Activated T-helper 1 cell treated with anti-CD3 and anti-CD28 coated beads, Interleukin-12 subunit alpha, Interleukin-12 subunit beta, Interleukin-2, Interleukin-4 antibody, amounts not matched to agents 30 ng/mL and 10 ng/mL and 1 ng/mL, durations not matched to agents 14 hours and 24 hours and 36 hours (primary cell): ENCODE data around the gene ADNP. TPM values are rescaled to one million over a fixed set of nuclear protein-coding genes. Genes with fewer than 3 reads are reported as not detected.
"Not testable (repeated sequence)": the region's sequence is repeated elsewhere in the genome, so short reads cannot be mapped to it uniquely, and the experiment has no call there.

Experiments
- DNase-seq: peaks from one replicate; pipeline ENCODE4 v3.0.0; 2021; ENCODE audit warnings: low spot score
- H3K27ac Mint-ChIP-seq: one replicate; pipeline ENCODE4 v1.8.0; 2021; ENCODE audit warnings: mild to moderate bottlenecking, mixed read lengths
- H3K27me3 Mint-ChIP-seq: one replicate; pipeline ENCODE4 v1.8.0; 2022; ENCODE audit warnings: mild to moderate bottlenecking, moderate library complexity, mixed read lengths; ENCODE audit not compliant: insufficient read depth
- H3K36me3 Mint-ChIP-seq: one replicate; pipeline ENCODE4 v1.8.0; 2021; ENCODE audit warnings: low read depth, mixed read lengths
- H3K4me1 Mint-ChIP-seq: one replicate; pipeline ENCODE4 v1.8.0; 2021; ENCODE audit warnings: low read depth, mixed read lengths
- H3K4me3 Mint-ChIP-seq: one replicate; pipeline ENCODE4 v1.8.0; 2021; ENCODE audit warnings: mild to moderate bottlenecking, moderate library complexity, mixed read lengths
- H3K9me3 Mint-ChIP-seq: one replicate; pipeline ENCODE4 v1.8.0; 2021; ENCODE audit warnings: mixed read lengths
- intact Hi-C: fragments of 100-400 bp; cut with micrococcal nuclease; formaldehyde crosslinking; loops from one replicate; pipeline ENCODE4 v1.15.1; 2024
- total RNA-seq: library from RNA; stranded (reverse); gene quantifications from 2 replicates; pipeline ENCODE4 v1.2.3, GENCODE V29; 2022

Gene ADNP
- total RNA-seq, 1 donor from 2014 or later = 77.4 TPM

GRCh38 chr20:50886184-50886790 is 45.0 kb downstream of the ADNP start:
- DNase-seq = no peak
- intact Hi-C loops = no loop called here
- Mint-ChIP-seq H3K9me3 (no peaks in the 10 kb centered on the region), H3K27me3 (no peaks in the 10 kb centered on the region), H3K36me3 (peaks cover 11% of the 10 kb centered on the region), H3K27ac (no peak overlapping the region), H3K4me3 (no peak overlapping the region), H3K4me1 (no peaks in the 10 kb centered on the region)

- H3K27ac Mint-ChIP-seq = no peak overlapping the region
- peaks cover 9% of the 10 kb centered on the region for H3K36me3 Mint-ChIP-seq
- no peak overlapping the region for H3K4me3 Mint-ChIP-seq
- no peaks in the 10 kb centered on the region for H3K9me3 Mint-ChIP-seq
- no peaks in the 10 kb centered on the region for H3K4me1 Mint-ChIP-seq
- no peaks in the 10 kb centered on the region for H3K27me3 Mint-ChIP-seq
- no peak for DNase-seq
- intact Hi-C loops = no loop called here
Observed at GRCh38 chr20:50885781-50886180, 45.5 kb downstream of the ADNP start.

- no peaks in the 10 kb centered on the region for H3K4me1 Mint-ChIP-seq
- intact Hi-C loops = no loop called here
- H3K4me3 Mint-ChIP-seq = no peak overlapping the region
- H3K27me3 Mint-ChIP-seq = no peaks in the 10 kb centered on the region
- no peaks in the 10 kb centered on the region for H3K9me3 Mint-ChIP-seq
- no peak for DNase-seq
- peaks cover 6% of the 10 kb centered on the region for H3K36me3 Mint-ChIP-seq
- H3K27ac Mint-ChIP-seq = no peak overlapping the region
Observed at GRCh38 chr20:50885068-50885467, 46.2 kb downstream of the ADNP start.

- intact Hi-C loops = no loop called here
- H3K27me3 Mint-ChIP-seq = no peaks in the 10 kb centered on the region
- H3K27ac Mint-ChIP-seq = no peak overlapping the region
- no peaks in the 10 kb centered on the region for H3K9me3 Mint-ChIP-seq
- no peak overlapping the region for H3K4me3 Mint-ChIP-seq
- DNase-seq = no peak
- peaks cover 3% of the 10 kb centered on the region for H3K36me3 Mint-ChIP-seq
- H3K4me1 Mint-ChIP-seq = no peaks in the 10 kb centered on the region
Observed at GRCh38 chr20:50883856-50884255, 47.4 kb downstream of the ADNP start.

- H3K27me3 Mint-ChIP-seq, intact Hi-C loops, H3K36me3 Mint-ChIP-seq, H3K4me1 Mint-ChIP-seq, H3K27ac Mint-ChIP-seq, H3K9me3 Mint-ChIP-seq, H3K4me3 Mint-ChIP-seq, DNase-seq: not testable (repeated sequence)
Observed at GRCh38 chr20:50881759-50882424, 49.3 kb downstream of the ADNP start.

- Mint-ChIP-seq H3K36me3 (no peaks in the 10 kb centered on the region), H3K4me1 (no peaks in the 10 kb centered on the region), H3K4me3 (no peak overlapping the region), H3K27ac (no peak overlapping the region), H3K9me3 (no peaks in the 10 kb centered on the region), H3K27me3 (no peaks in the 10 kb centered on the region)
- intact Hi-C loops = no loop called here
- no peak for DNase-seq
Observed at GRCh38 chr20:50879649-50880550, 51.3 kb downstream of the ADNP start.

- H3K36me3 Mint-ChIP-seq = no peaks in the 10 kb centered on the region
- no peaks in the 10 kb centered on the region for H3K9me3 Mint-ChIP-seq
- no peaks in the 10 kb centered on the region for H3K4me1 Mint-ChIP-seq
- DNase-seq = no peak
- H3K27me3 Mint-ChIP-seq = no peaks in the 10 kb centered on the region
- H3K4me3 Mint-ChIP-seq = no peak overlapping the region
- intact Hi-C loops = no loop called here
- H3K27ac Mint-ChIP-seq = no peak overlapping the region
Observed at GRCh38 chr20:50877232-50877743, 53.9 kb downstream of the ADNP start.

- Mint-ChIP-seq H3K27ac (no peak overlapping the region), H3K36me3 (no peaks in the 10 kb centered on the region), H3K4me3 (no peak overlapping the region), H3K27me3 (no peaks in the 10 kb centered on the region), H3K4me1 (no peaks in the 10 kb centered on the region), H3K9me3 (no peaks in the 10 kb centered on the region)
- no peak for DNase-seq
- intact Hi-C loops = no loop called here
Observed at GRCh38 chr20:50876816-50877215, 54.4 kb downstream of the ADNP start.

GRCh38 chr20:50876063-50876685 is 55.1 kb downstream of the ADNP start:
- H3K27ac Mint-ChIP-seq = no peak overlapping the region
- H3K36me3 Mint-ChIP-seq = no peaks in the 10 kb centered on the region
- no peaks in the 10 kb centered on the region for H3K27me3 Mint-ChIP-seq
- intact Hi-C loops = no loop called here
- no peaks in the 10 kb centered on the region for H3K4me1 Mint-ChIP-seq
- no peaks in the 10 kb centered on the region for H3K9me3 Mint-ChIP-seq
- no peak for DNase-seq
- no peak overlapping the region for H3K4me3 Mint-ChIP-seq

GRCh38 chr20:50874758-50875665 is 56.2 kb downstream of the ADNP start:
- intact Hi-C loops = no loop called here
- no peaks in the 10 kb centered on the region for H3K9me3 Mint-ChIP-seq
- no peaks in the 10 kb centered on the region for H3K36me3 Mint-ChIP-seq
- no peak for DNase-seq
- no peaks in the 10 kb centered on the region for H3K27me3 Mint-ChIP-seq
- no peak overlapping the region for H3K27ac Mint-ChIP-seq
- H3K4me3 Mint-ChIP-seq = no peak overlapping the region
- no peaks in the 10 kb centered on the region for H3K4me1 Mint-ChIP-seq

GRCh38 chr20:50874111-50874757 is 57.0 kb downstream of the ADNP start:
- Mint-ChIP-seq H3K27me3 (no peaks in the 10 kb centered on the region), H3K4me1 (no peaks in the 10 kb centered on the region), H3K9me3 (no peaks in the 10 kb centered on the region), H3K27ac (no peak overlapping the region), H3K36me3 (no peaks in the 10 kb centered on the region), H3K4me3 (no peak overlapping the region)
- intact Hi-C loops = no loop called here
- no peak for DNase-seq

GRCh38 chr20:50873585-50873984 is 57.7 kb downstream of the ADNP start:
- Mint-ChIP-seq H3K27me3 (no peaks in the 10 kb centered on the region), H3K27ac (no peak overlapping the region), H3K4me3 (no peak overlapping the region), H3K36me3 (no peaks in the 10 kb centered on the region), H3K9me3 (no peaks in the 10 kb centered on the region), H3K4me1 (no peaks in the 10 kb centered on the region)
- intact Hi-C loops = no loop called here
- DNase-seq = no peak
